ENCODE measurements around the gene TMEM185B.

- TF ChIP-seq POLR2AphosphoS5 (IDR thresholded peaks at IDR 0.05; ENCODE audit: low read depth) (no peak), CTCF (IDR thresholded peaks at IDR 0.05; ENCODE audit: insufficient read depth, low read length) (no peak), REST (IDR thresholded peaks at IDR 0.05; ENCODE audit: insufficient replicate concordance, low read depth) (no peak), GABPA (IDR thresholded peaks at IDR 0.05; ENCODE audit: low read depth) (no peak), SPI1 (IDR thresholded peaks at IDR 0.05; ENCODE audit: borderline replicate concordance, low read depth) (no peak)
Observed at GRCh38 chr2:120225549-120226065, 2.4 kb upstream of the TMEM185B start.

Measured in HL-60 (cell line).